GM21723 (cell line): ENCODE data around the gene FALEC.
"Not testable (repeated sequence)": the region's sequence is repeated elsewhere in the genome, so short reads cannot be mapped to it uniquely, and the experiment has no call there.

Source experiments
- ATAC-seq: cut with Tn5 transposase; IDR thresholded peaks from one replicate; pipeline ENCODE4 v1.9.1; 2021; ENCODE audit warnings: mild to moderate bottlenecking, moderate library complexity; ENCODE audit not compliant: unreplicated experiment

The FALEC gene

DNA sequence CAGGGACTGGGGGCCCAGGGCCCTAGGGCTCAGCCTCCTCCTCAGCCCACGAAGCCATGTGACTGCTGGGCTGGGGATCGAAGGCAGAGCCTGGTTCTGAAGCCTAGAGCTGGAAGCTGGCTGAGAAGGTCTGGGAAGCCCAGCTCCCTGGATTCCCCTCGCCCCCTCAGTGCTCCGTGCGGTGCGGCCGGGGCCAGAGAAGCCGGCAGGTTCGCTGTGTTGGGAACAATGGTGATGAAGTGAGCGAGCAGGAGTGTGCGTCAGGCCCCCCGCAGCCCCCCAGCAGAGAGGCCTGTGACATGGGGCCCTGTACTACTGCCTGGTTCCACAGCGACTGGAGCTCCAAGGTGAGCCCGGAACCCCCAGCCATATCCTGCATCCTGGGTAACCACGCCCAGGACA, 42.8 kb downstream of the FALEC start:
- ATAC-seq = no peak

DNA sequence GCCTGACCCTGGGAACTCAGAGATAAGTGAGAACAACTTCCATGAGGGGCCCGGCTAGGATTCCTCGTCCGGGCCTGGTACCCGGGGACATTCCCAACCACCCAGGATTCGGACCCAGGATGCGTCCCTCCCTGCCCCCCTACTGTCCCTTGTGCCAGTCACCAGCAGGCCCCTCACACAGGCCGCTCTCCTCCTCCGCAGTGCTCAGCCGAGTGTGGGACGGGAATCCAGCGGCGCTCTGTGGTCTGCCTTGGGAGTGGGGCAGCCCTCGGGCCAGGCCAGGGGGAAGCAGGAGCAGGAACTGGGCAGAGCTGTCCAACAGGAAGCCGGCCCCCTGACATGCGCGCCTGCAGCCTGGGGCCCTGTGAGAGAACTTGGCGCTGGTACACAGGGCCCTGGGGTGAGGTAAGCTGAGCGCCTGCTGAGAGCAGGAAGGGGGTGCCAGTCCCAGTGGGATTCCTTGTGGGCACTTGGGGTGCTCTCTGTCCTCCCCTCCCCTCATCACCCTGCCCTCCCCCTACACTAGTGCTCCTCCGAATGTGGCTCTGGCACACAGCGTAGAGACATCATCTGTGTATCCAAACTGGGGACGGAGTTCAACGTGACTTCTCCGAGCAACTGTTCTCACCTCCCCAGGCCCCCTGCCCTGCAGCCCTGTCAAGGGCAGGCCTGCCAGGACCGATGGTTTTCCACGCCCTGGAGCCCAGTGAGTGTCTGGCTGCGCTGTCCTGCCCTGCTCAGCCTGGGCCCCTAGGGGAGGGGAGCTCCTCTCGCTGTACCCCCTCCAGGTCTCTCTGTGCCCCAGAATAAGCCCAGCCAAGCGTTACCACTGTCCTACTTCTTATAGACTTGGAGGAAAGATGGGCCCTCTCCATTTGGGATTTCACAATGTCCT, 43.5 kb downstream of the FALEC start:
- ATAC-seq = no peak

- no peak for ATAC-seq
Measured at GRCh38 chr1:150559656-150560010, 44.1 kb downstream of the FALEC start.

DNA sequence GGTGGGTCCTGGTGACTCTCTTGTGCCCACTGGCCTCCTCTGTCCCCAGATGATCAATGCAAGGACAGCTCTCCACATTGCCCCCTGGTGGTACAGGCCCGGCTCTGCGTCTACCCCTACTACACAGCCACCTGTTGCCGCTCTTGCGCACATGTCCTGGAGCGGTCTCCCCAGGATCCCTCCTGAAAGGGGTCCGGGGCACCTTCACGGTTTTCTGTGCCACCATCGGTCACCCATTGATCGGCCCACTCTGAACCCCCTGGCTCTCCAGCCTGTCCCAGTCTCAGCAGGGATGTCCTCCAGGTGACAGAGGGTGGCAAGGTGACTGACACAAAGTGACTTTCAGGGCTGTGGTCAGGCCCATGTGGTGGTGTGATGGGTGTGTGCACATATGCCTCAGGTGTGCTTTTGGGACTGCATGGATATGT, 44.5 kb downstream of the FALEC start:
- no peak for ATAC-seq

DNA sequence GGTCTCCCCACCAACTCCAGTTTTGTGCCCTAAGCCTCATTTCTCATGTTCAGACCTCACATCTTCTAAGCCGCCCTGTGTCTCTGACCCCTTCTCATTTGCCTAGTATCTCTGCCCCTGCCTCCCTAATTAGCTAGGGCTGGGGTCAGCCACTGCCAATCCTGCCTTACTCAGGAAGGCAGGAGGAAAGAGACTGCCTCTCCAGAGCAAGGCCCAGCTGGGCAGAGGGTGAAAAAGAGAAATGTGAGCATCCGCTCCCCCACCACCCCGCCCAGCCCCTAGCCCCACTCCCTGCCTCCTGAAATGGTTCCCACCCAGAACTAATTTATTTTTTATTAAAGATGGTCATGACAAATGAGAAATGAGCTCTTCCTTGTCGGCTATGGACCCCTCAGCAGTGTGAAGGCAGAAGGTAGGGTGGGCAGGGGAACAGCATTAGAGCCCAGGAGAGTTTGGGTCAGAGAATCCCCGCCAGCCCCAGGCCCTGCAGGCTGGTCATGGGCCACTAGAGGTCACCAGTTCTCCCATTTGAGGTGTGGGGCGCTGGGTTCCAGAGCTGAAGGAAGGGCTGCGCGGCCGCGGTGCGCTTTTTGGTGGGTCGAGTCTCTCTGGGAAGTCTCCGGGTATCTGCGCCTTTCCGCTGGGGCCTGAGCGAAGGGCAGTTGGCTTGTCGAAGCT, 45.2 kb downstream of the FALEC start:
- ATAC-seq = peak; percentile 37

DNA sequence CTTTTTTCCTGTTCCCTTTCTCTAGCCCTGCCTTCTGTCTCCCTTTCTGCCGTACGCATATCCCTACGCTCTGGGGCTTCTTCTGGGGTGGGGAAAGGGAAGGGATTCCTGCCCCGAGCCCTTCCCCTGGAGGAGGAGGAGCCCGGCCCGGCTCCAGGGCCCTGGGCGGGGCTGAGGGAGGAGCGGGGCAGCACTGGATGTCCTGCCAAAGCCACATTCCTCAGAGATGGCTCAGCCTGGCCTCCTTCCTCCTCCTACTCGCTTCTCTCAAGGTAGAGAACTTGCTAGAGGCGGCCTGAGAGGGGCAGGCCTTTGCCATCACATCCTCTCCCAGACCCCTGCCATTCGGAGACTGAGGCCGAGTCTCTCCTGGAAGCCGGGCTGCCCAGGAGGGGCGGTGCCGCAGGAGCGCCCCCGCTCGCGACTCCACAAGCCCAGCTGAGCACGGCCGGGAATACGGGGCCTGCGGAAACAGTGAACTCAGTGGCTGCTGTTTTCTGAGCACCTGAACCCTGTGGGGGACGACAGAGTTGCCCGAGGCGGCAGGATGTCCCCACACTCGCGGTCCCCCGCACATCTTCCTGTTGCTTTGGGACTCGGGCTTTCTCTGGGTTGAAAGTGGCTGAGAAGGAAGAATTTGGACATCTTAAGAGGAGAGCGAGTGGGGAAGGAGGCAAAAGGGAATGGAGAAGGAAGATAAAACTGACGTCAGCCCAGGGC, 45.9 kb downstream of the FALEC start:
- peak; percentile 21 for ATAC-seq

GRCh38 chr1:150561974-150562445, 46.5 kb downstream of the FALEC start:
- ATAC-seq = peak; percentile 39

DNA sequence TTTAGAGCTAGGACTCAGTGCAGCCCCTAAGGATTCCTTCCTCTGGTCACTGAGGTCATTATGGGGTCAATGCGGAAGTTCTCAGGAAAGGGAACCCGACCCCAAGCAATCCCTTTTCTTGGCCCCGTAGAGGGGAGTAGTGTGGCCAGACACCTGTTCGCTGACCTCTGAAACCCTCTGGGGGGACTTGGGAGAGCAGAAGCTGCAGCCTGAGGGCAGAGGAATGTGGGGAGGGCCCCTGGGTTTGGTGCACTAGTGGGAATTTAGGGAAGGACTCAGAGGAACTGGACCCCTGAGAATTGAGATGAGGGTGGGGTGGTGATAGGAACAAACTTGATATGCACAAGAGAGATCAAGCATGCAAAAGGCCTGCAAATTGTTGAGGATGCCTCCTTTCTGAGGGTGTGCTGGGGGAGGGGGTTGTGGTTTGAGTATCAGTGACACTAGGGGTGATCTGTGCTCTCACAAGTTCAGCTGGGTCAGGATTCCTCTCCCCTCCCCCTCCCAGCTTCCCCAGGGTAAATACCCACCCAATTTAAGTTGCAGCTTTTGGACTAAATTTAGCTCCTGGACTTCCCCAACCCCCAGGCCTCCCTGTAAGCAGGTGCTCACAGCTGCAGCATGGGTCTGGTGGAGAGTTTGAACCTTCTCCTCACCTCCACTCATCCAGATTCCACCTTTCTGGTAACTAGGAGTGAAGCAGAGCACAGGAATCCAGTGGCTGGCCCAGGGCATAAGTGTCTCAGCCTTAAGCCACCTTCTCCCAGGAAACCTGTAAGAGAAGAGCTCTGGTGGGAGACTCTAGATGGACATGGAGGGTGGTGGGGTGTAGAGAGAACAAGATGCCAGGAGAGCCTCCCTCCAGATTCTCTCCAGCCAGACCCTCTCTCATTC, 47.1 kb downstream of the FALEC start:
- ATAC-seq = peak; percentile 35

DNA sequence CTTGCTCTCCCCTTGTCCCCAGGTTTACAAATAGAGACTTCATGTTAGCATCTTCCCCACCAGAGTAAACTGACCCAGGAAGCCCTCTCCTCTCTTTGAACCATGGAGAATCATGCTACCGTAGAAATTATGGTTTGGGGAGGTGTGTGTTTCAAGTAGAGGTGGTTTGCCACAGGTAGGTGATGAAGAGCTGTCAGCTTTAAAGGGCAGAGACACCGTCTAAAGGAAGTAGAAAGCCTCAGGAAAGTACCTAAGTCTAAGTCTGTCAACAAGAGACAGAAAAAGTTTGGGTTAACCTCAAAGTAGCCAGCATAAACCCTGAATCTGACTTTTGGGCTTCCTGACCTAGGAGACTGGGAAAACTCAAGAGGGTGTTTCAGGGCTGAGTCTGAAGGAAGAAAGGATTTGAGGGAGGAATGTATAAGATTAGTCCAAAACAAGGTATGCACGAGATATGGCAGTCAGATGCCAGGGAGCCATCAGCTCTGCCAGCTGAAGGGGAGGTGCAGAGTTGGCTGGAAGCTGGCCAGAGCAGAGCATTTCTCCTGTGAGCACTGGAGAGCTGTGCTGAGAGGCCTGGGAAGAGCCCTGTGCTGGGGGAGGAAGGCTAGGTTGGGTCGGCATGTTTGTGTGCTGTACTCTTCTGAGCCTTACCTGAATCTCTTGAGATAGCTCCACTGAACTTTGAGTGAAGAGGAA, 47.9 kb downstream of the FALEC start:
- ATAC-seq = no peak

DNA sequence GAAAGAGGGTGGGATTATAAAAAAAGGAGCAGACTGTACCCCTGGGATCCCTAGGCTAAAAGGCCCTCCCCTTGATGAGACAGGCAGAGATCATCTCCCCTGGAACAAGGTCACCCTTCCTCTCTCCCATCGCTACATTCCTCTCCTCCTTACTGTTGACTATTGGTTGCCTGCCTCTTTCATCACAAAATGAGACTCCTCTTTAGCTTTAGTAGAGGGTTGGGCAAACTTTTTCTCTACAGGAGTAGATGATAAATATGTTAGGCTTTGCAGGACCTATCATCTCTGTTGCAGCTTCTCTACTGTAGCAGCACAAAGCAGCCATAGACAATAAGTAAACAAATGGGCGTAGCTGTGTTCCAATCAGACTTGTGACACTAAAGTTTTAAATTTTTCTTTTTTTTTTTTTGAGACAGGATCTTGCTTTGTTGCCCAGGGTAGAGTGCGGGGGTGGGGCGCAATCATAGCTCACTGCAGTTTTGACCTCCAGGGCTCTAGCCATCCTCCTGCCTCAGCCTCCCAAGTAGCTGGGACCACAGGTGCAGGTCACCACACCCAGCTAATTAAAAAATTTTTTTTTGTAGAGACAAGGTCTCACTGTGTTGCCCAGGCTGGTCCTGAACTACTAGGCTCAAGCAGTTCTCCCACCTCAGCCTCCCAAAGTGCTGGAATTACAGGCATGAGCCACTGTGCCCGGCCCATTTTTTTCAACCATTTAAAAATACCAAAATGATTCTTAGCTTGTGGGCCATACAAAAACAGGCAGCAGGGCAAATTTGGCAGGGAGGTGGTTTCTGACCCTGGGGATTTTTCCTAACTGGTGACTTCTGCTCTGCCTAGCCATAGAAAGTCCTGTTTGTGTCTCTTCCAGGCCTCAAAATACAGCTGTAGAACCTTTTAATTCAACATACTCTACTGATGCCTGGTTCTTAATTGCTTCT, 48.8 kb downstream of the FALEC start:
- no peak for ATAC-seq

DNA sequence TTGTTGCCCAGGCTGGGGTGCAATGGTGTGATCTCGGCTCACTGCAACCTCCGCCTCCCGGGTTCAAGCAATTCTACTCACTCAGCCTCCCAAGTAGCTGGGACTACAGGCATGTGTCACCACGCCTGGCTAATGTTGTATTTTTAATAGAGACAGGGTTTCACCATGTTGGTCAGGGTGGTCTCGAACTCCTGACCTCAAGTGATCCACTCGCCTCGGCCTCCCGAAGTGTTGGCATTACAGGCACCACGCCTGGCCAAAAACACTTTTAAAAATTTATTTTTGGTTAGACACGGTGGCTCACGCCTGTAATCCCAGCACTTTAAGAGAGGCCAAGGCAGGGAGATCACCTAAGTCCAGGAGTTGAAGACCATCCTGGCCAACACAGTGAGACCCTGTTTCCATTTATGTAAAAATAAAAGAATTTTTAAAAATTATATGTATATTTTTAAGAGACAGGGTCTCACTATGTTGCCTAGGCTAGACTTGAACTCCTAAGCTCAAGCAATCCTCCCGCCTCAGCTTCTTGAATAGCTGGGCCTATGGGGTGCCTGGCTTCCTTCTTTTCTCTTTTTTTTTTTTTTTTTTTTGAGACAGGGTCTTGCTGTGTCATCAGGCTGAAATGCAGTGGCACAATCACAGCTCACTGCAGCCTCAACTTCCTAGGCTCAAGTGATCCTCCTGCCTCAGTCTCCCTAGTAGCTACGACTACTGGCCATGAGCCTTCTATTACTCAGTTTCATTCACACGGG, 49.9 kb downstream of the FALEC start:
- not testable (repeated sequence) for ATAC-seq

DNA sequence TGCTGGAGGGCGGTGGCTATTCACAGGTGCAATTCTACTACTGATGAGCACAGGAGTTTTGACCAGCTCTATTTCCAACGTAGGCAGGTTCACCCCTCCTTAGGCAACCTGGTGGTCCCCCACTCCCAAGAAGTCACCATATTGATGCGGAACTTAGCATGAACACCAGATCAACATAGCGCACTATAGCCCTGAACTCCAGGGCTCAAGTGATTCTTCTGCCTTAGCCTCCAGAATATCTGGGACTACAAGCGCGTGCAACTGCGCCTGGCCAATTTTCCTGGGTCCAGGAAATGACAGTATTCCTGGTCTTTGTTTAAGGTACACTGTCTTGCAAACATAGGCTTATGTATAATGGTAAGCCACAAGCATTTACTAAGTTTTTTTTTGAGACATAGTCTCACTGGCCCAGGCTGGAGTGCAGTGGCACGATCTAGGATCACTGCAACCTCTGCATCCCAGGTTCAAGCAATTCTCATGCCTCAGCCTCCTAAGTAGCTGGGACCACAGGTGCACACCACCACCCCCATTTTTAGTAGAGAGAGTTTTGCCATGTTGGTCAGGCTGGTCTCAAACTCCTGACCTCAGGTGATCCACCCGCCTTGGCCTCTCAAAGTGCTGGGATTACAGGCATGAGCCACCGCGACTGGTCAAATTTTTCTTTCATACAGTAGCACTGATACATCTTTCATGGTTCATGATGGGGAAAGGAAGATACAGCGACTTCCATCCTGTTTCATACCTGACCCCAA, 51.2 kb downstream of the FALEC start:
- ATAC-seq = no peak

- ATAC-seq = peak; percentile 35
Measured at GRCh38 chr1:150567341-150567716, 51.8 kb downstream of the FALEC start.

DNA sequence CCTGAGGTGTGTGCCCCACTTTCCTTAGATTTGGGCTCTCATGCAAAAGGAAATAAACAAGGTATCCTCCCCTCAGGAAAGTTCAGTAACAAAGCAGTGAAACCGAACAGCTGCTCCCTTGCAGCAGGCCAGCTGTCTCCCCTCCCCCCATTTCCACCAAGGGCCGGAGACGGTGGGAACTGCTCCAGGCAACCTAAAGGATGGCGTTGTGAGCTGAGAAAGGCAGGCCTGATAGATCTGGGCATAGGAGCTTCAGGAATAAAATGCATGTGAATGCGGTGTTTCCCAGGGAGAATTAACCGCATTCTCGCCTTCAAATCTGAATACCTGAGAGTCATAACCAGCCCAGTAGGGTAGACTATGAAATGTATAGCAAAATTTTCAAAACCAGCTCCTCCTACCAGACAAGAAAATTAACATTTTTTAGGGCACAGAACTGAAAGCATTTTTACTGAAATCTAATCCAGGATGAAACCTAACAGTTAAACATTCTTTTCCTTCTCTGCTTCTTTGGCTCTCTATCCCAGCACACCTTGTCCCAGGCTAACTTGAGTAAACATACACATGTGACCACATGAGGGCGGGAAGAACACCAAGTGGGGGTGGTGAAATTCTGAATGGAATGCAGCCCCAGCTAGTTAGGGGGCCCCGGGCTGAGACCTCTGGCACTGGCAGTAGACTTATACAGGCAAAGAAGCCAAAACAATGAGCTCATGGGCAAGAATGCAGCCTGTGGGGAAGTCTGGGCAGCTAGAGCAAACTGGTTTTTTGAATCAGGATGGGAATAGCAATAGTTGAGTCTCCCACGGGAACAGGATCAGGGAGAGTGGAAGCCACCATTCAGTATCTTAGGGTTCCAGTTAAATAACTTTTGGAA, 52.4 kb downstream of the FALEC start:
- ATAC-seq = peak; percentile 20

- ATAC-seq = no peak
Measured at GRCh38 chr1:150568594-150568966, 53.0 kb downstream of the FALEC start.

DNA sequence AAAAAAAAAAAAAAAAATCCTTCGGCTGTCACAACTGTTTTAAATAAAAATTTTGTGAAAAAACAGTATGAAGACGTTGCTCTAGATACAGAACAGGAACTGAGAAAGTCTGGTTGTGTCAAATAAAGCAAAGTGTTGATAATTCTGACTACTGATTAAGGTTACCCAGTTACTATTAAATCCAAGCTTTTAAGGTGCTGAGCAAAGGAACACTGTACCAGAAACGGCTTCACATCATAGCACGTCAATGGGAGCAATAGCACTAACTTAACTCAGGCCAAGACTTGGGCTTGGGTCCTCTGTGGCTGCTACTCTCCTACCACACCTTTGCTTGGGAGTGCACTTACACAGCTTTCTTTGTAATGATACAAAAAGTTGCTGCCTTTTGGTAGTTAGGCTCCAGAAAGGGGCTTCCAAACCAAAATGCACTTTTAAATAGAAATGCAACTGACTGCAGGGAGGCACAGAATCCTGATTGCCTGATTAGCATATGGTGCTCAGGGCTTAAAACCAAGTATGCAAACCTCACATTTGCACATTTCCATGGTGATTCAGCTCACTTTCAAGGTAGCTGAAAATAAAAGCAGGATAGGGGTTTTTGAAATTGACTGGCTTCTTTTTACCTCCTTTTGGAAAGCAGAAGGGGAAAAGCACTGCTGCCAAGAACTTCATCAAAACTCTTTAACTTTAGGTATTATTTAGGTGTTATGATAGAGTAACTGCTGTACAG, 57.5 kb downstream of the FALEC start:
- ATAC-seq = no peak
